Measurements from ENCODE around the gene HDAC4.

The HDAC4 gene

GRCh38 chr2:239190361-239190760 is 210.5 kb downstream of the HDAC4 start:
- TF ChIP-seq CTCF (IDR thresholded peaks at IDR 0.05): no peak
- DNase-seq (ENCODE audit: low spot score): no peak
- Histone ChIP-seq H3K4me3 (no peak overlapping the region), H3K27ac (no peak overlapping the region)

GRCh38 chr2:239189711-239190131 is 211.1 kb downstream of the HDAC4 start:
- TF ChIP-seq CTCF (IDR thresholded peaks at IDR 0.05): no peak
- DNase-seq (ENCODE audit: low spot score): no peak
- Histone ChIP-seq H3K4me3 (no peak overlapping the region), H3K27ac (no peak overlapping the region)

GRCh38 chr2:239188536-239188935 is 212.3 kb downstream of the HDAC4 start:
- peak; percentile 63 for DNase-seq (ENCODE audit: low spot score)
- Histone ChIP-seq H3K4me3 (no peak overlapping the region), H3K27ac (no peak overlapping the region)
- no peak for TF ChIP-seq CTCF (IDR thresholded peaks at IDR 0.05)

GRCh38 chr2:239187464-239188253 is 213.2 kb downstream of the HDAC4 start:
- Histone ChIP-seq H3K4me3 (no peak overlapping the region), H3K27ac (no peak overlapping the region)
- TF ChIP-seq CTCF (IDR thresholded peaks at IDR 0.05): no peak
- peak; percentile 43 for DNase-seq (ENCODE audit: low spot score)

- TF ChIP-seq CTCF (IDR thresholded peaks at IDR 0.05): no peak
- Histone ChIP-seq H3K4me3 (no peak overlapping the region), H3K27ac (no peak overlapping the region)
- peak; percentile 46 for DNase-seq (ENCODE audit: low spot score)
Observed at GRCh38 chr2:239186516-239187357, 214.1 kb downstream of the HDAC4 start.

DNA sequence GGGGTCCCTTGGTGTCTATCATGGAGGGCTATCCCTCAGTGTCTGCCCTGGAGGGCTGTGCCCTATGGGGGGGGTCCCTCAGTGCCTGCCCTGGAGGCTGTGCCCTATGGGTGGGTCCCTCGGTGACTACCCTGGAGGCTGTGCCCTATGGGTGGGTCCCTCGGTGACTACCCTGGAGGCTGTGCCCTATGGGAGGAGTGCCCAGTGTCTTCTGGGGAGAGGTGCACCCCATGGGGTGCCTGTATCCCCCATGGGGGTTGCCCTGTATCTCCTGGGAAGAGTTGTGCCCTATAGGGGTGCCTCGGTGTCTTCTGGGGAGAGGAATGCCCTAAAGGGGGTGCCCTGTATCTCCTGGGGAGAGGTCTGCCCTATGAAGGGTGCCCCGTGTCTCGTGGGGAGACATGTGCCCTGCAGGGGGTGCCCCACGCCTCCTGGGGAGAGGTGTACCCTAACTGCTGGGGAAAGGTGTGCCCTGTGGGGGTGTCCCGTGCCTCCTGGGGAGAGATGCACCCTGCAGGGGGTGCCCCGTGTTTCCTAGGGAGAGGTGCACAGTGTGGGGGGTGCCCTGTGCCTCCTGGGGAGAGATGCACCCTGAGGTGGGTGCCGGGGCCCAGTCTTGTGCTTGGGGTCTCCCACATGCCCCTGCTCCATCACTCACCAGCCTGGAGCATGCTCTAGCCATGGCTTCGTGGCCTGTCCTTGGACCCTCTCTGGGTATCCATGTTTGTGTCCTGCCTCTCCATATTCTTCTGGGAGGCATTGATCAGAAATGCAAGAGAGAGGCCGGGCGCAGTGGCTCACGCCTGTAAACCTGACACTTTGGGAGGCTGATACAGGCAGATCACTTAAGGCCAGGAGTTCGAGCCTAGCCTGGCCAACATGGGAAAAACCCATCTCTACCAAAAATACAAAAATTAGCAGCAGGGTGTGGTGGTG is 215.6 kb downstream of the HDAC4 start:
- H3K27ac ChIP-seq: no peak overlapping the region
- peak; percentile 67 for DNase-seq (ENCODE audit: low spot score)
- no peak for TF ChIP-seq CTCF (IDR thresholded peaks at IDR 0.05)
- no peak overlapping the region for H3K4me3 ChIP-seq

Data from coronary artery (tissue), 2 donors.